Measurements from ENCODE around the gene TMEM223. TPM values are rescaled to one million over a fixed set of nuclear protein-coding genes. Genes with fewer than 3 reads are reported as not detected.
A peak's percentile ranks its signal among the peaks of the same experiment; 100 is the strongest.

The TMEM223 gene
- polyA plus RNA-seq, 3 donors, result 5.7 to 20.4 (median 19.6) TPM

GRCh38 chr11:62823677-62824076 is 31.9 kb upstream of the TMEM223 start:
- DNase-seq, result no peak
- intact Hi-C loops (cut with micrococcal nuclease), result no loop called here
- Histone ChIP-seq H3K9me3 (replicated peaks in 1 of 2; ENCODE audit: control insufficient read depth in 1 of 2, insufficient read depth in 1 of 2, low read length in 2 of 2) (no peaks in the 10 kb centered on the region), H4K20me1 (ENCODE audit: insufficient read depth, low read length) (peaks cover 10% of the 10 kb centered on the region), H3K27me3 (ENCODE audit: control insufficient read depth in 2 of 2, insufficient read depth in 2 of 2, low read length in 2 of 2) (no peaks in the 10 kb centered on the region), H3K4me3 (replicated peaks in 1 of 3; ENCODE audit: low read depth in 2 of 3, low read length in 3 of 3) (no peak overlapping the region), H3K9ac (ENCODE audit: insufficient read depth, low read length, poor library complexity, severe bottlenecking) (no peak overlapping the region), H3K79me2 (ENCODE audit: insufficient read depth, low read length) (peaks cover 33% of the 10 kb centered on the region), H3K27ac (ENCODE audit: low read depth in 1 of 2, low read length in 2 of 2) (no peak overlapping the region), H2AFZ (ENCODE audit: insufficient read depth, low read depth, low read length, poor library complexity, severe bottlenecking) (no peak overlapping the region), H3K4me1 (ENCODE audit: control insufficient read depth in 1 of 2, insufficient read depth in 2 of 2, low read length in 2 of 2) (no peaks in the 10 kb centered on the region), H3K36me3 (replicated peaks in 1 of 2; ENCODE audit: control insufficient read depth in 1 of 2, insufficient read depth in 2 of 2, low read length in 2 of 2) (peaks cover 82 to 88% of the 10 kb centered on the region in 2 donors), H3K4me2 (replicated peaks; ENCODE audit: extremely low read depth, low read length, poor library complexity, severe bottlenecking) (no peak overlapping the region)
- 100% methylated on average over 2 of the region's 3 CpGs for WGBS (ENCODE audit: insufficient coverage)
- Mint-ChIP-seq H3K36me3 (peaks cover 71 to 92% of the 10 kb centered on the region in 2 donors), H3K9me3 (peaks cover 0 to 1% (median 0%) of the 10 kb centered on the region in 7 donors), H3K4me1 (no peaks in the 10 kb centered on the region), H3K27me3 (ENCODE audit: low read depth in 3 of 3) (no peaks in the 10 kb centered on the region), H3K4me3 (no peak overlapping the region), H3K27ac (peak overlapping the region in 2 of 7 donors; percentile 40 to 46)
- TF ChIP-seq, protein P1, sequence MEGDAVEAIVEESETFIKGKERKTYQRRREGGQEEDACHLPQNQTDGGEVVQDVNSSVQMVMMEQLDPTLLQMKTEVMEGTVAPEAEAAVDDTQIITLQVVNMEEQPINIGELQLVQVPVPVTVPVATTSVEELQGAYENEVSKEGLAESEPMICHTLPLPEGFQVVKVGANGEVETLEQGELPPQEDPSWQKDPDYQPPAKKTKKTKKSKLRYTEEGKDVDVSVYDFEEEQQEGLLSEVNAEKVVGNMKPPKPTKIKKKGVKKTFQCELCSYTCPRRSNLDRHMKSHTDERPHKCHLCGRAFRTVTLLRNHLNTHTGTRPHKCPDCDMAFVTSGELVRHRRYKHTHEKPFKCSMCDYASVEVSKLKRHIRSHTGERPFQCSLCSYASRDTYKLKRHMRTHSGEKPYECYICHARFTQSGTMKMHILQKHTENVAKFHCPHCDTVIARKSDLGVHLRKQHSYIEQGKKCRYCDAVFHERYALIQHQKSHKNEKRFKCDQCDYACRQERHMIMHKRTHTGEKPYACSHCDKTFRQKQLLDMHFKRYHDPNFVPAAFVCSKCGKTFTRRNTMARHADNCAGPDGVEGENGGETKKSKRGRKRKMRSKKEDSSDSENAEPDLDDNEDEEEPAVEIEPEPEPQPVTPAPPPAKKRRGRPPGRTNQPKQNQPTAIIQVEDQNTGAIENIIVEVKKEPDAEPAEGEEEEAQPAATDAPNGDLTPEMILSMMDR (IDR thresholded peaks at IDR 0.05), result no peak

DNA sequence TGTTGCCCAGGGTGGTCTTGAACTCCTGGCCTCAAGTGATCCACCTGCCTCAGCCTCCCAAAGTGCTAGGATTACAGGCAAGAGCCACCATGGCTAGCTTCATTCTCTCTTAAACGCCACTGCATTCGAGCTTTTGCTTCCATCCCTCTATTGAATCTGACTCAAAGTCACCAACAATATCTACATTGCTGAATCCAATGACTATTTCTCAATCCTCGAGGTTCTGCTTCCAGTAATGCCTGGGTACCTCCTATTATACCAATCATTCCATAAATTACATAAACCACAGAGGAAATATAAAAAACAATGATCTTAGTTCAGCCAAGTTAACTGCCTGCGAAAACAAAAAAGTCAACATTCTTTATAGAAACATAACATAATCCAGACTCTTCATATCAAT is 25.3 kb upstream of the TMEM223 start:
- Histone ChIP-seq H3K27ac (ENCODE audit: low read depth in 1 of 2, low read length in 2 of 2) (peak overlapping the region; percentile 84 to 90), H3K27me3 (ENCODE audit: control insufficient read depth in 2 of 2, insufficient read depth in 2 of 2, low read length in 2 of 2) (no peaks in the 10 kb centered on the region), H3K4me2 (replicated peaks; ENCODE audit: extremely low read depth, low read length, poor library complexity, severe bottlenecking) (peak overlapping the region; percentile 62), H3K9ac (ENCODE audit: insufficient read depth, low read length, poor library complexity, severe bottlenecking) (peak overlapping the region; percentile 56), H3K4me3 (replicated peaks in 1 of 3; ENCODE audit: low read depth in 2 of 3, low read length in 3 of 3) (peak overlapping the region in 1 of 3 experiments; percentile 66), H3K36me3 (replicated peaks in 1 of 2; ENCODE audit: control insufficient read depth in 1 of 2, insufficient read depth in 2 of 2, low read length in 2 of 2) (peaks cover 31 to 35% of the 10 kb centered on the region in 2 donors), H3K9me3 (replicated peaks in 1 of 2; ENCODE audit: control insufficient read depth in 1 of 2, insufficient read depth in 1 of 2, low read length in 2 of 2) (no peaks in the 10 kb centered on the region), H3K79me2 (ENCODE audit: insufficient read depth, low read length) (peaks cover 16% of the 10 kb centered on the region), H3K4me1 (ENCODE audit: control insufficient read depth in 1 of 2, insufficient read depth in 2 of 2, low read length in 2 of 2) (peaks cover 34 to 42% of the 10 kb centered on the region in 2 donors), H4K20me1 (ENCODE audit: insufficient read depth, low read length) (no peaks in the 10 kb centered on the region), H2AFZ (ENCODE audit: insufficient read depth, low read depth, low read length, poor library complexity, severe bottlenecking) (no peak overlapping the region)
- 39% methylated on average over 3 of the region's 4 CpGs for WGBS (ENCODE audit: insufficient coverage)
- H3K4me1 Mint-ChIP-seq, result peaks cover 27% of the 10 kb centered on the region
- DNase-seq, result peak; percentile 12 to 49 (median 35)
- peak overlapping the region; percentile 93 to 98 (median 97) for H3K27ac Mint-ChIP-seq
- no peaks in the 10 kb centered on the region for H3K27me3 Mint-ChIP-seq (ENCODE audit: low read depth in 3 of 3)
- peak overlapping the region; percentile 58 to 84 for H3K4me3 Mint-ChIP-seq
- H3K9me3 Mint-ChIP-seq, result no peaks in the 10 kb centered on the region
- TF ChIP-seq, protein P1 (IDR thresholded peaks at IDR 0.05), result no peak
- intact Hi-C loops (cut with micrococcal nuclease), result no loop called here
- peaks cover 25 to 62% of the 10 kb centered on the region in 2 donors for H3K36me3 Mint-ChIP-seq

Data from CD14-positive monocyte (primary cell).